Sigmoid colon (tissue), 4 donors: ENCODE results near the gene MYO5C.

Experiments used
- EP300 ChIP-seq, 4 donors: sonication (generic); formaldehyde crosslinking; IDR thresholded peaks; one replicate each; pipeline ENCODE4 v1.6.1; 2017; ENCODE audit warnings: antibody characterized with exemption in 4 of 4
- POLR2A ChIP-seq, 2 donors: fragments of 450-650 bp; IDR thresholded peaks; one replicate each; pipeline ENCODE4 v1.6.1; 2016; ENCODE audit warnings: antibody characterized with exemption in 2 of 2, mild to moderate bottlenecking in 2 of 2, moderate library complexity in 2 of 2
- POLR2AphosphoS5 ChIP-seq, 4 donors: sonication (generic); formaldehyde crosslinking; IDR thresholded peaks; one replicate each; pipeline ENCODE4 v1.6.1; 2017; ENCODE audit warnings: antibody characterized with exemption in 4 of 4
- TF ChIP-seq, protein P1 (sequence below), 4 experiments: fragments of 450-650 bp in 3 of 4; fragments of 200-600 bp in 1 of 4; IDR thresholded peaks; one replicate each; pipeline ENCODE4 v1.5.1; 2016 to 2019; ENCODE audit warnings: antibody characterized with exemption in 4 of 4, mild to moderate bottlenecking in 3 of 4, moderate library complexity in 2 of 4

GRCh38 chr15:52180196-52180835 lies 115.3 kb downstream of the MYO5C start:
- TF ChIP-seq, protein P1, sequence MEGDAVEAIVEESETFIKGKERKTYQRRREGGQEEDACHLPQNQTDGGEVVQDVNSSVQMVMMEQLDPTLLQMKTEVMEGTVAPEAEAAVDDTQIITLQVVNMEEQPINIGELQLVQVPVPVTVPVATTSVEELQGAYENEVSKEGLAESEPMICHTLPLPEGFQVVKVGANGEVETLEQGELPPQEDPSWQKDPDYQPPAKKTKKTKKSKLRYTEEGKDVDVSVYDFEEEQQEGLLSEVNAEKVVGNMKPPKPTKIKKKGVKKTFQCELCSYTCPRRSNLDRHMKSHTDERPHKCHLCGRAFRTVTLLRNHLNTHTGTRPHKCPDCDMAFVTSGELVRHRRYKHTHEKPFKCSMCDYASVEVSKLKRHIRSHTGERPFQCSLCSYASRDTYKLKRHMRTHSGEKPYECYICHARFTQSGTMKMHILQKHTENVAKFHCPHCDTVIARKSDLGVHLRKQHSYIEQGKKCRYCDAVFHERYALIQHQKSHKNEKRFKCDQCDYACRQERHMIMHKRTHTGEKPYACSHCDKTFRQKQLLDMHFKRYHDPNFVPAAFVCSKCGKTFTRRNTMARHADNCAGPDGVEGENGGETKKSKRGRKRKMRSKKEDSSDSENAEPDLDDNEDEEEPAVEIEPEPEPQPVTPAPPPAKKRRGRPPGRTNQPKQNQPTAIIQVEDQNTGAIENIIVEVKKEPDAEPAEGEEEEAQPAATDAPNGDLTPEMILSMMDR (IDR thresholded peaks at IDR 0.05) = no peak
- TF ChIP-seq POLR2A (IDR thresholded peaks at IDR 0.05) (no peak), POLR2AphosphoS5 (IDR thresholded peaks at IDR 0.05) (no peak), EP300 (IDR thresholded peaks at IDR 0.05) (no peak)
